K562 (cell line): ENCODE measurements around the gene FANCC. TPM values are rescaled to one million over a fixed set of nuclear protein-coding genes. Genes with fewer than 3 reads are reported as not detected.

ENCODE experiments used
- ATAC-seq: fragments of 200-7000 bp; cut with Tn5 transposase; 3 replicates; pipeline ENCODE4 v1.9.1; 2020; ENCODE audit warnings: moderate library complexity
- BruUV-seq: library from RNA; stranded (reverse); fragments of 400-500 nt; replicated peaks from 2 replicates; lab custom pipeline; 2021; lab: Mats Ljungman, UMichigan
- CTCF ChIA-PET: fragments of 300-600 bp; formaldehyde crosslinking; extraction: SDS; loops from one replicate; lab custom pipeline; 2021; ENCODE audit warnings: low intra/inter-chr PET ratio; lab: Yijun Ruan, JAX
- POLR2A ChIA-PET: fragments of 300-600, 350-650 bp; sonication (Branson Sonifier 250); formaldehyde crosslinking; extraction: SDS; loops from one replicate; lab custom pipeline; 2021; ENCODE audit warnings: antibody characterized with exemption, inconsistent platforms; lab: Yijun Ruan, JAX
- DNase-seq, 4 experiments: peaks; one replicate each; pipeline versions ENCODE4 v3.0.0 to v3.0.0-alpha.2; 2011 to 2018; ENCODE audit warnings: low spot score in 3 of 4, mixed read lengths in 3 of 4; ENCODE audit errors: extremely low read depth in 1 of 4
- FAIRE-seq: peaks from 2 replicates; lab custom pipeline; 2011; peaks lifted over from hg19 to GRCh38; lab: Jason Lieb, UNC
- H2AFZ ChIP-seq: 2 replicates; pipeline ENCODE4 v1.6.0; 2011; ENCODE audit warnings: low read depth, low read length, control low read depth, inconsistent platforms
- H3K27ac ChIP-seq: fragments of 200-600 bp; 3 replicates; pipeline ENCODE4 v1.8.0; 2011; ENCODE audit warnings: low read depth, mild to moderate bottlenecking, control low read depth, inconsistent platforms, low read length, moderate library complexity, mixed read lengths; ENCODE audit errors: extremely low read depth
- H3K27me3 ChIP-seq, 2 experiments: fragments of 300-600 bp in 1 of 2; 2 replicates in 1 of 2; 3 replicates in 1 of 2; pipeline versions ENCODE4 v1.6.0 to v1.8.0; 2011; ENCODE audit warnings: inconsistent platforms in 2 of 2, low read length in 2 of 2, mild to moderate bottlenecking in 1 of 2, mixed read lengths in 1 of 2, moderate library complexity in 1 of 2; ENCODE audit not compliant: control insufficient read depth in 2 of 2, insufficient read depth in 2 of 2
- H3K36me3 ChIP-seq: fragments of 300-600 bp; 3 replicates; pipeline ENCODE4 v1.8.0; 2011; ENCODE audit warnings: mild to moderate bottlenecking, low read length, inconsistent platforms; ENCODE audit not compliant: control insufficient read depth, insufficient read depth
- H3K4me1 ChIP-seq, 2 experiments: fragments of 200-600 bp in 1 of 2; replicated peaks in 1 of 2; 2 replicates in 1 of 2; 3 replicates in 1 of 2; pipeline versions ENCODE4 v1.5.1 to v1.8.0; 2011; ENCODE audit warnings: inconsistent platforms in 2 of 2, low read length in 2 of 2, mild to moderate bottlenecking in 1 of 2, mixed read lengths in 1 of 2, moderate library complexity in 1 of 2; ENCODE audit not compliant: control insufficient read depth in 2 of 2, insufficient read depth in 2 of 2
- H3K4me2 ChIP-seq: 2 replicates; pipeline ENCODE4 v1.6.1; 2011; ENCODE audit warnings: low read length, control low read depth, inconsistent platforms, mixed read lengths; ENCODE audit not compliant: insufficient read depth
- H3K4me3 ChIP-seq: fragments of 200-600 bp; sonication (generic), shearing (Covaris generic); 2 replicates; pipeline ENCODE4 v1.5.1; 2016; ENCODE audit warnings: control low read depth, inconsistent platforms
- H3K79me2 ChIP-seq: fragments of 200-600 bp; 3 replicates; pipeline ENCODE4 v1.8.0; 2011; ENCODE audit warnings: low read length, inconsistent platforms; ENCODE audit not compliant: control insufficient read depth, insufficient read depth
- H3K9ac ChIP-seq, 2 experiments: 2 replicates each; pipeline versions ENCODE4 v1.6.0 to v1.6.1; 2011; ENCODE audit warnings: low read depth in 2 of 2, low read length in 2 of 2, control low read depth in 1 of 2, inconsistent platforms in 1 of 2, mild to moderate bottlenecking in 1 of 2, mixed read lengths in 1 of 2; ENCODE audit not compliant: insufficient read depth in 1 of 2
- H3K9me1 ChIP-seq: one replicate; pipeline ENCODE4 v1.6.0; 2011; ENCODE audit warnings: inconsistent platforms, mild to moderate bottlenecking, low read length, moderate library complexity; ENCODE audit not compliant: control insufficient read depth, insufficient read depth
- H3K9me3 ChIP-seq: replicated peaks from 2 replicates; pipeline ENCODE4 v1.5.1; 2011; ENCODE audit warnings: low read depth, low read length, inconsistent platforms; ENCODE audit not compliant: control insufficient read depth, insufficient read depth
- H4K20me1 ChIP-seq: replicated peaks from 2 replicates; pipeline ENCODE4 v1.6.1; 2011; ENCODE audit warnings: low read length, inconsistent platforms, mixed read lengths; ENCODE audit not compliant: control insufficient read depth, insufficient read depth
- ATF1 ChIP-seq, 2 experiments: fragments of 450-650 bp in 1 of 2; IDR thresholded peaks; 2 replicates each; pipeline ENCODE4 v1.6.1; 2016; ENCODE audit warnings: missing compliant biosample characterization in 1 of 2, missing genetic modification characterization in 1 of 2
- BRD4 ChIP-seq: fragments of 200-600 bp; sonication (generic); IDR thresholded peaks from 2 replicates; pipeline ENCODE4 v1.6.1; 2017; ENCODE audit warnings: inconsistent platforms
- CBX5 ChIP-seq: IDR thresholded peaks from 2 replicates; pipeline ENCODE4 v1.6.1; 2014; ENCODE audit warnings: low read depth, borderline replicate concordance
- HMGN3 ChIP-seq: IDR thresholded peaks from 2 replicates; pipeline ENCODE4 v1.6.1; 2011; ENCODE audit warnings: borderline replicate concordance, low read depth, mild to moderate bottlenecking, mixed read lengths, low read length; ENCODE audit not compliant: insufficient read length; ENCODE audit errors: extremely low read depth
- HOXB6 ChIP-seq: fragments of 250-450 bp; sonication (Bioruptor Pico); IDR thresholded peaks from 2 replicates; pipeline ENCODE4 v1.5.1; 2022; ENCODE audit warnings: mild to moderate bottlenecking, borderline replicate concordance
- KAT2B ChIP-seq: IDR thresholded peaks from one replicate; pipeline ENCODE4 v1.6.1; 2012; ENCODE audit warnings: low read depth, mild to moderate bottlenecking, control low read depth, inconsistent platforms, low read length, moderate library complexity
- MBD1 ChIP-seq: fragments of 250-450 bp; sonication (Bioruptor Pico); IDR thresholded peaks from 2 replicates; pipeline ENCODE4 v1.8.0; 2022; ENCODE audit warnings: inconsistent platforms
- NKRF ChIP-seq: fragments of 450-650 bp; IDR thresholded peaks from 2 replicates; pipeline ENCODE4 v1.6.1; 2016; ENCODE audit warnings: borderline replicate concordance
- SOX6 ChIP-seq: fragments of 450-650 bp; IDR thresholded peaks from 2 replicates; pipeline ENCODE4 v1.6.1; 2014; ENCODE audit warnings: mild to moderate bottlenecking
- XRCC3 ChIP-seq: fragments of 450-650 bp; IDR thresholded peaks from 2 replicates; pipeline ENCODE4 v1.6.1; 2017; ENCODE audit warnings: mild to moderate bottlenecking, moderate library complexity
- ZBTB33 ChIP-seq: sonication (generic); formaldehyde crosslinking; IDR thresholded peaks from 2 replicates; pipeline ENCODE4 v1.8.1; 2023; ENCODE audit warnings: mild to moderate bottlenecking, missing genetic modification reagents
- ZMIZ1 ChIP-seq, 2 experiments: fragments of 150-350 bp in 1 of 2; IDR thresholded peaks; 2 replicates each; pipeline ENCODE4 v1.6.1; 2012 to 2016; ENCODE audit warnings: low read depth in 2 of 2, low read length in 2 of 2, mild to moderate bottlenecking in 1 of 2, moderate library complexity in 1 of 2
- WGBS: fragments of 100-300 bp; shearing (Covaris generic); methylation state at CpG from one replicate; pipeline ENCODE4 v1.1.6; 2016; ENCODE audit warnings: low coverage, mixed read lengths; ENCODE audit not compliant: insufficient coverage; ENCODE audit errors: missing lambda C conversion rate; 5-methylcytosine and 5-hydroxymethylcytosine counted together
- in situ Hi-C: fragments of 300-500 bp; cut with MboI; formaldehyde crosslinking; loops from 4 replicates; pipeline ENCODE4 v1.15.0; 2018; ENCODE audit warnings: inconsistent platforms, mixed read lengths
- intact Hi-C: fragments of 100-400 bp; cut with micrococcal nuclease; formaldehyde crosslinking; loops from 2 replicates; pipeline ENCODE4 v1.14.2; 2022
- polyA plus RNA-seq, 8 experiments: library from polyadenylated mRNA; depleted of rRNA in 4 of 8; stranded (reverse) in 5 of 8; unstranded in 3 of 8; fragments of >200 nt; fragmentation: Nextera tagmentation in 2 of 8; fragmentation: Illumina TruSeq in 1 of 8; extraction: Ambion mirVana in 2 of 8; extraction: Trizol in 1 of 8; gene quantifications; 2 replicates each; pipeline versions ENCODE4 v1.2.1 to v1.2.3, GENCODE V29; 2011 to 2014; ENCODE audit warnings: inconsistent platforms in 1 of 8, missing spikeins in 1 of 8
- total RNA-seq, 7 experiments: library from RNA; depleted of rRNA in 6 of 7; stranded (reverse); fragments of >200 nt in 6 of 7; fragmentation: Illumina TruSeq in 2 of 7; extraction: Trizol in 2 of 7; gene quantifications; 2 replicates each; pipeline versions ENCODE4 v1.2.1 to v1.2.3, GENCODE V29; 2011 to 2021; ENCODE audit warnings: low replicate concordance in 1 of 7

Gene FANCC
- total and polyA plus RNA-seq, 9 of the 15 experiments (the other 6 are each of a cell fraction or from before 2014, with no cell fraction given) = 4.6 to 18.4 (median 14.2) TPM

GRCh38 chr9:95105519-95106287 is 211.8 kb downstream of the FANCC start:
- Histone ChIP-seq H3K4me1 (peaks cover 0 to 4% of the 10 kb centered on the region in 2 experiments; a peak in 1 of 5 replicates), H3K9me3 (no peaks in the 10 kb centered on the region), H3K27ac (no peak overlapping the region), H4K20me1 (no peaks in the 10 kb centered on the region), H3K79me2 (no peaks in the 10 kb centered on the region), H3K4me2 (no peak overlapping the region), H3K4me3 (no peak overlapping the region), H3K36me3 (peaks cover 11% of the 10 kb centered on the region; the same call in 1 of the 3 replicates), H3K9me1 (no peaks in the 10 kb centered on the region), H2AFZ (no peak overlapping the region), H3K27me3 (no peaks in the 10 kb centered on the region), H3K9ac (no peak overlapping the region)
- no peak for ATAC-seq
- in situ Hi-C loops = no loop called here
- WGBS = 71% methylated on average over 13 of the region's 13 CpGs
- intact Hi-C loops = no loop called here
- CTCF ChIA-PET = no interaction called here
- POLR2A ChIA-PET = no interaction called here
- FAIRE-seq = no peak
- DNase-seq = no peak
- no TSS peak for BruUV-seq
- TF ChIP-seq CBX5 (no peak), SOX6 (no peak), HOXB6 (CRISPR knock-in tag) (no peak), KAT2B (no peak), ZMIZ1 (IDR thresholded peaks at IDR 0.05; ENCODE audit: low read depth in 2 of 2, low read length in 2 of 2) (no peak), BRD4 (no peak), MBD1 (CRISPR knock-in tag) (no peak), XRCC3 (no peak), ATF1 (CRISPR knock-in tag; IDR thresholded peaks at IDR 0.05) (no peak), ATF1 (tag; IDR thresholded peaks at IDR 0.05) (no peak), ZBTB33 (CRISPR knock-in tag) (no peak), HMGN3 (no peak), NKRF (no peak)
